Hippocampal formation (tissue), 2 donors: Measurements from ENCODE around the gene ITPR1.

Experiments
- DNase-seq, 2 donors: peaks; one replicate each; lab custom pipeline; 2025; lab: John Stamatoyannopoulos, UW

ITPR1 gene

DNA sequence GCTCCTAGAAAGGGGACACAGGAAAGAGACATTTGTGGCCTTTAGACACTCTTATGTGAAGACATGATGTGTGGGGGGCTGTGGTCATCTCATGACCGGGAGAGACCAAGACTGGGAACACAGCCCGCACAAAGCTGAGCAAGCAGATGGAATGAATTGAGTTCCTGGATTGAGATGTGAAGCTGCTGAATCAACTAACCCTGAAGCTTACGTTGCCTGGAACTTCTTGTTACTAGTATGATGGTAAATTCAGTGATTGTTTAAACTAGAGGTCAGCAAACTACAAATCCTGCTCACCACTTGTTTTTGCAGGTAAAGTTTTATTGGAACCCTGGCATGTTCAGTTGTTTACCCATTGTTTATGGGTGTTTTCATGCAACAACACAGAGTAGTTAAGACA is 402.7 kb downstream of the ITPR1 start:
- no peak for DNase-seq
